GM10266 (cell line): ENCODE measurements around the gene TBL1X.

Experiments
- DNase-seq: peaks from one replicate; pipeline ENCODE4 v3.0.0; 2012; ENCODE audit errors: extremely low spot score
- TF ChIP-seq, protein P1 (sequence below): IDR thresholded peaks from 2 replicates; pipeline ENCODE4 v1.5.1; 2012; ENCODE audit warnings: mild to moderate bottlenecking, low read depth; ENCODE audit not compliant: control insufficient read depth, insufficient read depth; ENCODE audit errors: missing control alignments

TBL1X gene

DNA sequence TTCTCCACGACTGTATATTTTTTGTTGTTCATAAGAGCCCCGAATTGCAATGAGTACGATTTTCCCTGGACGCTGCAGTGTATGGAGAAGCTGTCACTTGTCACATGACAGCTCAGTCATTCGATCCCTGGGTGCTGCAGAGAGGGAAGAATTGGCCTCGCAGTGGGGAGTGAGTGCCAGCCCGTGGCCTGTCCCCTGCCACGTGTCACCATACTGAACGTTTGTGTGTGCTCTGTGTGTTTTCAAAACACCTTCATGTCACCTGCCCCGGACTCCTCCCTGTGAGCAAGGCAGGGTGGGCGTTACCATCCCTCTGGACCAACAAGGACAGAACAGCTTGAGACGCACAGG, 77.9 kb downstream of the TBL1X start:
- DNase-seq: no peak
- TF ChIP-seq, protein P1, sequence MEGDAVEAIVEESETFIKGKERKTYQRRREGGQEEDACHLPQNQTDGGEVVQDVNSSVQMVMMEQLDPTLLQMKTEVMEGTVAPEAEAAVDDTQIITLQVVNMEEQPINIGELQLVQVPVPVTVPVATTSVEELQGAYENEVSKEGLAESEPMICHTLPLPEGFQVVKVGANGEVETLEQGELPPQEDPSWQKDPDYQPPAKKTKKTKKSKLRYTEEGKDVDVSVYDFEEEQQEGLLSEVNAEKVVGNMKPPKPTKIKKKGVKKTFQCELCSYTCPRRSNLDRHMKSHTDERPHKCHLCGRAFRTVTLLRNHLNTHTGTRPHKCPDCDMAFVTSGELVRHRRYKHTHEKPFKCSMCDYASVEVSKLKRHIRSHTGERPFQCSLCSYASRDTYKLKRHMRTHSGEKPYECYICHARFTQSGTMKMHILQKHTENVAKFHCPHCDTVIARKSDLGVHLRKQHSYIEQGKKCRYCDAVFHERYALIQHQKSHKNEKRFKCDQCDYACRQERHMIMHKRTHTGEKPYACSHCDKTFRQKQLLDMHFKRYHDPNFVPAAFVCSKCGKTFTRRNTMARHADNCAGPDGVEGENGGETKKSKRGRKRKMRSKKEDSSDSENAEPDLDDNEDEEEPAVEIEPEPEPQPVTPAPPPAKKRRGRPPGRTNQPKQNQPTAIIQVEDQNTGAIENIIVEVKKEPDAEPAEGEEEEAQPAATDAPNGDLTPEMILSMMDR: no peak

DNA sequence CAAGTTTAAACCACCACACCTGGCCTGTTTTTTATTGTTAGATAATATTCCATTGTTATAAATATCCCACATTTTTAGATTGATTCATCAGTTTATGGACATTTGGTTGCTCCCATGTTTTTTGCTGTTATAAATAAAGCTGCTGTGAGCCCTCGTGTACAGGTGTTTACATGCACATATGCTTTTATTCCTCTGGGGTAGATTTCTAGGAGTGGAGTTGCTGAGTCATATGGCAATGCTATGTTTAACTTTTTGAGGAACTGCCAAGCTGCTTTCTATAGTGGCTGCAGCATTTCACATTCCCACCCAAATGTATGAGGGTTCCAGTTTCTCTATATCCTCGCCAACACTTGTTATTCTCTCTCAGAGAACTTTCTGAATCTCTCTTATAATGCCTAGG, 90.5 kb downstream of the TBL1X start:
- no peak for DNase-seq
- TF ChIP-seq, protein P1: no peak

DNA sequence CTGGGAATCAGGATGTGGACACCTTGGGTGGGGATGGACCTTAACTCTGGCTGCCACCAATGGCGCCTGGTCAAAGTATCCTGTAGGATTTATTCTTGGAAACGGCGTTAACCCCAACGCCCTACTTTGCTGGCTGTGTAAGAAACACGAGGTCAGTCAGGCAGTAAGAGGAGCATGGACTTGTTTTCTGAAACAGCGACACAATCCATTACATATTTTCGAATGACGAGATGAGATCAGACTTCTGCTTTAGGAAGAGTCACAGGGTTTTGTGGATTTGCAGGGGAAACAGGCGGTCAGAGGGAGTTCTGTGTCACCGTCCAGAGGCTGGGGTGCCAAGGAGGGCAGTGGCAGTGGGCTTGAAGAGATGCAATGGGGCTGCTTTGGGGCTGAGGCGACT, 92.2 kb downstream of the TBL1X start:
- TF ChIP-seq, protein P1: no peak
- no peak for DNase-seq

DNA sequence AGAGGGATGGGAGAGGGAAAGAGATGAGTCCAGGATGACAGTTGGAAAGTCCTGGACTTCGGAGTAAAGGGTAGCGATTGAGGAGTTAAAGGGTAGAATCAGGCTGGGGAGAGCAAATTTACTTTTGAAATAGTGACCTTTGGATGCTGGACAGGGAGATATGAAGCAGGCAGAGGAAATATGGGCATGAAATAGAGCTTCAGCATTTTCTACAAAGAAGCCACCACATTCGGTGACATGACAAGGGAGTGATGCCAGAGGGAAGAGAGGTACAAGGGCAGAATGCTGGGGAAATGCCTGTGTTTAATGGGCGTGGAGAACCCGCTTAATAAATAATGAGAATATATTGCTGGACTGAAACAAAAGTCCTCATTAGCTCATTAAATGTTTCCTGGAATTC, 92.7 kb downstream of the TBL1X start:
- DNase-seq: no peak
- TF ChIP-seq, protein P1: no peak

DNA sequence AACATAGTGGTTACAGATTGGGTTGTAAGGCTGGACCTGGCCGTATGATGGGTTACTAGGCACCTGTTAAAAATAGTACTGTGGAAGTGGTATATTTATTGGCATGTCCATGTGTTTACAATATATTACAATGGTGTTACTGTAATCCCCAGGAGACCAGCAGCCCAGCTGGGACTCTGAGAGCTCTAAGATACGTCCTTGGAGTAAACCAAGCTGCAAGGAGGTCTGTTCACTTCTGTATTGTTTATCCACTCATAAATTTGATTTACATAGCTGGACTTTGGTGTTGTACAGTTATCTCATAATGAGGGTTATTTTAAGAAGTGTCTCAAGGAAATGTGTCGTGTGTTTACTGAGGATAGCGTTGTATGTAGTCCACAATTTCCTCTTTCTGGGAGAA, 93.8 kb downstream of the TBL1X start:
- TF ChIP-seq, protein P1: no peak
- DNase-seq: no peak

DNA sequence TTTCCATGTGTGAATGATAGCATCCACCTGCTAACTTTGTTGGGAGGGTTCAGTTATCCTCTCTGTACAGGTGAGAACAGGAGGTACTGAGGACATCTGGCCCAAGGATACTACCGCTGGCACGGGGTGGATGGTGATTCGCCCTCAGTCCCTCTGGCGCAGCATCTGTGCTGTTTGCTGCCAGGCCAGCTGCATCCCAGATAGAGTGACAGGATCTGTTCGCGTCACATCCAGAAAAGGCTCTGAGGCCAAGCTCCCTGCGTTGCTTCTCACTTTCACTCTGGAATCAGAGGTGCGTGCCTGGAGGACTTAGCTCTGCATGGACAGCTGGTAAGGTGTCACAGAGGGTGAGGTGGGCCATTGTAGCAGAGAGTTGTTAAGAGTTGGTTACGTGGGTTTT, 95.4 kb downstream of the TBL1X start:
- TF ChIP-seq, protein P1: no peak
- no peak for DNase-seq

DNA sequence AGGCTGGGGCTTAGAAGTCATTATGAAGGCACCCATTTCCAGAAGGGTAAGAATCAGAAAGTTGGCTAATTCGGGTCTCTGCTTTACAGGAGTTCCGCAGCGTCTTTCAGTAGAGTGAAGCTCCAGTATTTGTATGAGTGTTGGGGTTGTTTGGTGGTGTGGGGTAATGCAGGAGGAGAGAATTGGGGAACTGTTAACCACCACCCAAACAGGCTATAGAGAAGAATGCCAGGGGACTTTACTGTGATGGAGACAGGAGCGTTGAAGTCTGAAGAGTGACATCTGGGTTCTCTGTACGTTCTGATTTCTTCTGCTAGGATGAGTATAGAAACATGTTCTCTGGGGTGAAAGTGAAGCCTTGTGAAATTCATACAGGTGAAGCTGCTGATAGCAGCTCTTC, 96.3 kb downstream of the TBL1X start:
- TF ChIP-seq, protein P1: no peak
- no peak for DNase-seq
